Nephron (organoid): ENCODE results near the gene EDDM13.
A peak's percentile ranks its signal among the peaks of the same experiment; 100 is the strongest.

Source experiments
- H3K27ac Mint-ChIP-seq, 3 experiments: 2 replicates each; pipeline ENCODE4 v1.8.0; 2020; ENCODE audit warnings: mixed read lengths in 3 of 3, mild to moderate bottlenecking in 2 of 3, moderate library complexity in 1 of 3
- H3K27me3 Mint-ChIP-seq: 2 replicates; pipeline ENCODE4 v1.8.0; 2021; ENCODE audit warnings: low read depth, mild to moderate bottlenecking, moderate library complexity, mixed read lengths
- H3K36me3 Mint-ChIP-seq: 2 replicates; pipeline ENCODE4 v1.8.0; 2020; ENCODE audit warnings: low read depth, mixed read lengths
- H3K4me1 Mint-ChIP-seq: 2 replicates; pipeline ENCODE4 v1.8.0; 2020; ENCODE audit warnings: mixed read lengths
- H3K4me3 Mint-ChIP-seq, 3 experiments: 2 replicates each; pipeline ENCODE4 v1.8.0; 2020; ENCODE audit warnings: mild to moderate bottlenecking in 3 of 3, mixed read lengths in 3 of 3, moderate library complexity in 2 of 3
- H3K9me3 Mint-ChIP-seq: 2 replicates; pipeline ENCODE4 v1.8.0; 2020; ENCODE audit warnings: mixed read lengths
- CTCF ChIP-seq, 3 experiments: fragments of 200-600 bp; sonication (generic); IDR thresholded peaks; one replicate each; pipeline ENCODE4 v1.5.0; 2021; ENCODE audit warnings: antibody characterized with exemption in 3 of 3; ENCODE audit not compliant: unreplicated experiment in 3 of 3

Gene EDDM13

GRCh38 chr19:56284746-56285145, 12.2 kb downstream of the EDDM13 start:
- Mint-ChIP-seq H3K9me3 (no peaks in the 10 kb centered on the region), H3K27me3 (no peaks in the 10 kb centered on the region), H3K4me1 (no peaks in the 10 kb centered on the region), H3K27ac (no peak overlapping the region), H3K36me3 (peaks cover 64% of the 10 kb centered on the region), H3K4me3 (no peak overlapping the region)
- no peak for TF ChIP-seq CTCF (IDR thresholded peaks at IDR 0.05; ENCODE audit: unreplicated experiment in 3 of 3)

- no peak for TF ChIP-seq CTCF (IDR thresholded peaks at IDR 0.05; ENCODE audit: unreplicated experiment in 3 of 3)
- peaks cover 3% of the 10 kb centered on the region for H3K9me3 Mint-ChIP-seq
- H3K36me3 Mint-ChIP-seq: peaks cover 79% of the 10 kb centered on the region
- no peaks in the 10 kb centered on the region for H3K27me3 Mint-ChIP-seq
- H3K4me3 Mint-ChIP-seq: no peak overlapping the region
- H3K4me1 Mint-ChIP-seq: no peaks in the 10 kb centered on the region
- no peak overlapping the region for H3K27ac Mint-ChIP-seq
These were observed 17.6 kb downstream of the EDDM13 start for GRCh38 chr19:56290104-56290503.

- no peak overlapping the region for H3K4me3 Mint-ChIP-seq
- no peaks in the 10 kb centered on the region for H3K4me1 Mint-ChIP-seq
- peaks cover 3% of the 10 kb centered on the region for H3K9me3 Mint-ChIP-seq
- H3K36me3 Mint-ChIP-seq: peaks cover 80% of the 10 kb centered on the region
- no peaks in the 10 kb centered on the region for H3K27me3 Mint-ChIP-seq
- no peak for TF ChIP-seq CTCF (IDR thresholded peaks at IDR 0.05; ENCODE audit: unreplicated experiment in 3 of 3)
- H3K27ac Mint-ChIP-seq: no peak overlapping the region
These were observed 19.3 kb downstream of the EDDM13 start for GRCh38 chr19:56291867-56292266.

GRCh38 chr19:56294549-56294948, 22.0 kb downstream of the EDDM13 start:
- TF ChIP-seq CTCF (IDR thresholded peaks at IDR 0.05; ENCODE audit: unreplicated experiment in 3 of 3): no peak
- no peak overlapping the region for H3K4me3 Mint-ChIP-seq

GRCh38 chr19:56295531-56296455, 23.2 kb downstream of the EDDM13 start:
- H3K27ac Mint-ChIP-seq: no peak overlapping the region
- H3K36me3 Mint-ChIP-seq: peaks cover 80% of the 10 kb centered on the region
- H3K4me1 Mint-ChIP-seq: no peaks in the 10 kb centered on the region
- no peak overlapping the region for H3K4me3 Mint-ChIP-seq
- H3K27me3 Mint-ChIP-seq: no peaks in the 10 kb centered on the region
- peaks cover 3% of the 10 kb centered on the region for H3K9me3 Mint-ChIP-seq
- TF ChIP-seq CTCF (IDR thresholded peaks at IDR 0.05; ENCODE audit: unreplicated experiment in 3 of 3): no peak

More at GRCh38 chr19:56294549-56294948, 22.0 kb downstream of the EDDM13 start:
- Mint-ChIP-seq H3K9me3 (peaks cover 3% of the 10 kb centered on the region), H3K36me3 (peaks cover 73% of the 10 kb centered on the region), H3K4me1 (no peaks in the 10 kb centered on the region), H3K27ac (peak overlapping the region in 2 of 3 experiments; percentile 30 to 43), H3K27me3 (no peaks in the 10 kb centered on the region)

- H3K27me3 Mint-ChIP-seq: no peaks in the 10 kb centered on the region
- H3K4me1 Mint-ChIP-seq: no peaks in the 10 kb centered on the region
- H3K9me3 Mint-ChIP-seq: peaks cover 3% of the 10 kb centered on the region
- TF ChIP-seq CTCF (IDR thresholded peaks at IDR 0.05; ENCODE audit: unreplicated experiment in 3 of 3): no peak
- H3K36me3 Mint-ChIP-seq: peaks cover 75% of the 10 kb centered on the region
- no peak overlapping the region for H3K4me3 Mint-ChIP-seq
- H3K27ac Mint-ChIP-seq: no peak overlapping the region
These were observed 24.5 kb downstream of the EDDM13 start for GRCh38 chr19:56297010-56297409.
